Parathyroid adenoma (tissue), 2 donors: Measurements from ENCODE around the gene CSF1R.

Source experiments
- H2AFZ ChIP-seq: fragments of 300-600 bp; sonication (generic); one replicate; pipeline ENCODE4 v1.7.0; 2017; ENCODE audit warnings: antibody characterized with exemption, mild to moderate bottlenecking
- H3K27ac ChIP-seq: fragments of 300-600 bp; sonication (generic); one replicate; pipeline ENCODE4 v1.7.0; 2017
- H3K27me3 ChIP-seq: fragments of 300-600 bp; sonication (generic); one replicate; pipeline ENCODE4 v1.7.0; 2017; ENCODE audit warnings: low read length; ENCODE audit not compliant: control insufficient read depth, insufficient read depth
- H3K36me3 ChIP-seq: fragments of 300-600 bp; sonication (generic); one replicate; pipeline ENCODE4 v1.7.0; 2017; ENCODE audit warnings: low read length; ENCODE audit not compliant: control insufficient read depth, insufficient read depth
- H3K4me1 ChIP-seq: fragments of 300-600 bp; sonication (generic); one replicate; pipeline ENCODE4 v1.7.0; 2017; ENCODE audit warnings: control low read depth
- H3K4me2 ChIP-seq: fragments of 300-600 bp; sonication (generic); one replicate; pipeline ENCODE4 v1.7.0; 2017; ENCODE audit warnings: low read length
- H3K4me3 ChIP-seq: fragments of 300-600 bp; sonication (generic); one replicate; pipeline ENCODE4 v1.7.0; 2017; ENCODE audit warnings: low read depth, low read length
- H3K79me2 ChIP-seq: fragments of 300-600 bp; sonication (generic); one replicate; pipeline ENCODE4 v1.7.0; 2017; ENCODE audit warnings: control low read depth
- H3K9ac ChIP-seq: fragments of 300-600 bp; sonication (generic); one replicate; pipeline ENCODE4 v1.7.0; 2017; ENCODE audit warnings: mild to moderate bottlenecking
- H3K9me3 ChIP-seq: fragments of 300-600 bp; sonication (generic); one replicate; pipeline ENCODE4 v1.7.0; 2017; ENCODE audit warnings: low read length; ENCODE audit not compliant: control insufficient read depth
- CTCF ChIP-seq: fragments of 300-600 bp; sonication (generic); IDR thresholded peaks from one replicate; pipeline ENCODE4 v1.7.0; 2017; ENCODE audit warnings: antibody characterized with exemption, mild to moderate bottlenecking
- donor health status: primary hyperparathyroidism.

The CSF1R gene

GRCh38 chr5:150107909-150108447 lies 21.6 kb upstream of the CSF1R start:
- Histone ChIP-seq H3K4me3 (no peak overlapping the region), H3K27ac (no peak overlapping the region), H3K4me2 (no peak overlapping the region), H2AFZ (no peak overlapping the region), H3K27me3 (no peaks in the 10 kb centered on the region), H3K9ac (no peak overlapping the region), H3K9me3 (no peaks in the 10 kb centered on the region), H3K4me1 (no peaks in the 10 kb centered on the region), H3K36me3 (no peaks in the 10 kb centered on the region), H3K79me2 (no peaks in the 10 kb centered on the region)
- no peak for TF ChIP-seq CTCF

GRCh38 chr5:150106674-150107426 lies 20.5 kb upstream of the CSF1R start:
- TF ChIP-seq CTCF: no peak
- no peak overlapping the region for H3K27ac ChIP-seq
- no peaks in the 10 kb centered on the region for H3K27me3 ChIP-seq
- H2AFZ ChIP-seq: no peak overlapping the region
- no peak overlapping the region for H3K4me2 ChIP-seq
- no peak overlapping the region for H3K9ac ChIP-seq
- no peak overlapping the region for H3K4me3 ChIP-seq
- H3K36me3 ChIP-seq: no peaks in the 10 kb centered on the region
- H3K9me3 ChIP-seq: no peaks in the 10 kb centered on the region
- H3K4me1 ChIP-seq: no peaks in the 10 kb centered on the region
- no peaks in the 10 kb centered on the region for H3K79me2 ChIP-seq

GRCh38 chr5:150105928-150106615 lies 19.7 kb upstream of the CSF1R start:
- H3K9ac ChIP-seq: no peak overlapping the region
- H3K4me3 ChIP-seq: no peak overlapping the region
- no peaks in the 10 kb centered on the region for H3K27me3 ChIP-seq
- H3K79me2 ChIP-seq: no peaks in the 10 kb centered on the region
- no peak overlapping the region for H3K27ac ChIP-seq
- H2AFZ ChIP-seq: no peak overlapping the region
- no peaks in the 10 kb centered on the region for H3K9me3 ChIP-seq
- no peaks in the 10 kb centered on the region for H3K4me1 ChIP-seq
- TF ChIP-seq CTCF: no peak
- no peaks in the 10 kb centered on the region for H3K36me3 ChIP-seq
- H3K4me2 ChIP-seq: no peak overlapping the region

- Histone ChIP-seq H2AFZ (no peak overlapping the region), H3K79me2 (no peaks in the 10 kb centered on the region), H3K27ac (no peak overlapping the region)
These were observed 18.2 kb upstream of the CSF1R start for GRCh38 chr5:150104550-150104870.

More at GRCh38 chr5:150104550-150104870, 18.2 kb upstream of the CSF1R start:
- no peaks in the 10 kb centered on the region for H3K27me3 ChIP-seq
- no peak for TF ChIP-seq CTCF
- H3K9ac ChIP-seq: no peak overlapping the region
- H3K4me2 ChIP-seq: no peak overlapping the region
- no peak overlapping the region for H3K4me3 ChIP-seq
- H3K36me3 ChIP-seq: no peaks in the 10 kb centered on the region
- H3K4me1 ChIP-seq: no peaks in the 10 kb centered on the region
- no peaks in the 10 kb centered on the region for H3K9me3 ChIP-seq
